ENCODE results near the gene NSUN7. TPM values are rescaled to one million over a fixed set of nuclear protein-coding genes. Genes with fewer than 3 reads are reported as not detected.

NSUN7 gene
- total RNA-seq, 1 donor from 2014 or later = 1.6 TPM

DNA sequence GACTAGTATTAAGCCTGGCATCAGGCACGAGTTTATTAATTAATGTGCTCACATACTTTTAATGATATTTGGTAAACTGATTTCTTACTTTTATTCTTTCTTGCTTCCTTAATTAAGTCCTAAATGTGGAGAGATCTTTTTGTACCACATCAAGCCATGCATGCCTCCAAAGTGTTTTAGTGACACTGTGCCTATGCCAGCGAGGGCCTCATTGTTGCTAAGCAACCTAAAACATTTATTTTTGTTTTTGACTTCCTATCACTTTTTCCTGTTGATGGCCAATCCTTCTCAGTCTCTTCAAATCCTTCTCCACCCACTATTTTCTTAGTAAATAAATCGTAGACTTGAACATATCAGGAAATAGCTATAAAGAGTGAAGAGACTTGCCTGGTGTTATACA is 5.5 kb upstream of the NSUN7 start:
- H3K4me3 Mint-ChIP-seq (ENCODE audit: unreplicated experiment) = no peak overlapping the region
- peaks cover 6% of the 10 kb centered on the region for H3K27me3 Mint-ChIP-seq (ENCODE audit: unreplicated experiment)
- peaks cover 3% of the 10 kb centered on the region for H3K4me1 Mint-ChIP-seq (ENCODE audit: unreplicated experiment)
- DNase-seq (ENCODE audit: extremely low spot score, unreplicated experiment) = no peak
- H3K36me3 Mint-ChIP-seq (ENCODE audit: unreplicated experiment) = no peaks in the 10 kb centered on the region
- no peaks in the 10 kb centered on the region for H3K9me3 Mint-ChIP-seq (ENCODE audit: unreplicated experiment)
- H3K27ac Mint-ChIP-seq (ENCODE audit: unreplicated experiment) = no peak overlapping the region
- TF ChIP-seq, protein P1, sequence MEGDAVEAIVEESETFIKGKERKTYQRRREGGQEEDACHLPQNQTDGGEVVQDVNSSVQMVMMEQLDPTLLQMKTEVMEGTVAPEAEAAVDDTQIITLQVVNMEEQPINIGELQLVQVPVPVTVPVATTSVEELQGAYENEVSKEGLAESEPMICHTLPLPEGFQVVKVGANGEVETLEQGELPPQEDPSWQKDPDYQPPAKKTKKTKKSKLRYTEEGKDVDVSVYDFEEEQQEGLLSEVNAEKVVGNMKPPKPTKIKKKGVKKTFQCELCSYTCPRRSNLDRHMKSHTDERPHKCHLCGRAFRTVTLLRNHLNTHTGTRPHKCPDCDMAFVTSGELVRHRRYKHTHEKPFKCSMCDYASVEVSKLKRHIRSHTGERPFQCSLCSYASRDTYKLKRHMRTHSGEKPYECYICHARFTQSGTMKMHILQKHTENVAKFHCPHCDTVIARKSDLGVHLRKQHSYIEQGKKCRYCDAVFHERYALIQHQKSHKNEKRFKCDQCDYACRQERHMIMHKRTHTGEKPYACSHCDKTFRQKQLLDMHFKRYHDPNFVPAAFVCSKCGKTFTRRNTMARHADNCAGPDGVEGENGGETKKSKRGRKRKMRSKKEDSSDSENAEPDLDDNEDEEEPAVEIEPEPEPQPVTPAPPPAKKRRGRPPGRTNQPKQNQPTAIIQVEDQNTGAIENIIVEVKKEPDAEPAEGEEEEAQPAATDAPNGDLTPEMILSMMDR (IDR thresholded peaks at IDR 0.05) = no peak

DNA sequence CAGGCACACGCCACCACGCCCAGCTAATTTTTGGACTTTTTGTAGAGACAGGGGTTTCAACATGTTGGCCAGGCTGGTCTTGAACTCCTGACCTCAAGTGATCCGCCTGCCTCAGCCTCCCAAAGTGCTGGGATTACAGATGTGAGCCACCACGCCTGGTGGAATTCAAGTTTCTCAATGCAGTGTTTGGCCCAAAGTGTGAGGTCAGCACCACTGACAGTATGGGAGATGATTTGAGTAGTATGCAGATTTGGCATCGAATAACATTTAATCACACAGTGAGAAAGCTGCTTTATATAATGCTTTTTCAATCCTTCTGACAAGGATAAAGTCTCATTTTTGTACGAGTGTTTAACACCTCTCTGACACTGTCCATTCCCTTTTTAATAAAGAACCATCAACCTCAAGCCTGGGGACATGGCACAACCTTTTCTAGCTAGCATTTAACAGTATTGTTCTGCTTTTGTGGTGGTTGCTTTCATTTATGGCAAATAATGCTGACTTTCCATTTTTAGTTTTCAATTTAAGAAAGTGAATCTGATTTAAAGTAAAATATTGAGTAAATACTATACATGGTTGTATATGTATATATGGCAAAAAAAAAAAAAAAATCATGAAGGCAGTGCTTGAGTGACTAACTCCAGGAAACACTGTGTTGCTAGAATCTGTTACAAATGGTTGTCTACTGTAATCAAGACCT is 4.3 kb upstream of the NSUN7 start:
- peaks cover 6% of the 10 kb centered on the region for H3K27me3 Mint-ChIP-seq (ENCODE audit: unreplicated experiment)
- DNase-seq (ENCODE audit: extremely low spot score, unreplicated experiment) = no peak
- H3K36me3 Mint-ChIP-seq (ENCODE audit: unreplicated experiment) = no peaks in the 10 kb centered on the region
- H3K4me3 Mint-ChIP-seq (ENCODE audit: unreplicated experiment) = no peak overlapping the region
- H3K4me1 Mint-ChIP-seq (ENCODE audit: unreplicated experiment) = peaks cover 5% of the 10 kb centered on the region
- no peak overlapping the region for H3K27ac Mint-ChIP-seq (ENCODE audit: unreplicated experiment)
- TF ChIP-seq, protein P1 (IDR thresholded peaks at IDR 0.05) = no peak
- H3K9me3 Mint-ChIP-seq (ENCODE audit: unreplicated experiment) = no peaks in the 10 kb centered on the region

DNA sequence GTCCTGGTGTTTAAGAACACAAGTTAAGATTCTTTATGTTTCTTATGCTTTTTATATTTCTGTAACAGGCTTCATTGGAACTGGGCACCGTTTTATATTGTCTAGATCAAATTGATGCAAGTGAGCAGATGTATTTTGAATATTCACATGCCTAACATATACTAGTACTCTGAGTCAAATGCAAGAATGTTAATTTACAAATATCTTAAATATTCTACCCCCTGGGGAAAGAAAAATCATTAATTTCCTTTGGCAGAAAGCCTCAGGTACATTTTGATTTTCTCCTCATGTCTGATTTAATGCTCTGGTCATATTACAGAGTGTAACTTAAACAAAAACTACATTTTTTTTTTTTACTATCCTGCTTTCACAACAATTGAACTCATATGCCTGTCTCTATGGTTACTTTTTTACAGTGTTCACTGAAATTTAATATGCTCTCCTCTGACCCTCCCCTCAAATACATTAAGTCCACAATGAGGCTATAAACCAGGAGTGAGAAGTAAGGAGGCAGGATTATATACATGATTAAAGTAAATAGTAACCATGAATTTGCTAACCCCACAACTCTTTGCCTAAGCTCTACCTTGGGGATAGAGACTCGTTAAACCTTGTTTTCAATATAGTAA is 2.4 kb upstream of the NSUN7 start:
- TF ChIP-seq, protein P1 (IDR thresholded peaks at IDR 0.05) = no peak
- H3K36me3 Mint-ChIP-seq (ENCODE audit: unreplicated experiment) = no peaks in the 10 kb centered on the region
- DNase-seq (ENCODE audit: extremely low spot score, unreplicated experiment) = no peak
- no peak overlapping the region for H3K27ac Mint-ChIP-seq (ENCODE audit: unreplicated experiment)
- peaks cover 14% of the 10 kb centered on the region for H3K4me1 Mint-ChIP-seq (ENCODE audit: unreplicated experiment)
- no peaks in the 10 kb centered on the region for H3K27me3 Mint-ChIP-seq (ENCODE audit: unreplicated experiment)
- H3K9me3 Mint-ChIP-seq (ENCODE audit: unreplicated experiment) = no peaks in the 10 kb centered on the region
- H3K4me3 Mint-ChIP-seq (ENCODE audit: unreplicated experiment) = no peak overlapping the region

DNA sequence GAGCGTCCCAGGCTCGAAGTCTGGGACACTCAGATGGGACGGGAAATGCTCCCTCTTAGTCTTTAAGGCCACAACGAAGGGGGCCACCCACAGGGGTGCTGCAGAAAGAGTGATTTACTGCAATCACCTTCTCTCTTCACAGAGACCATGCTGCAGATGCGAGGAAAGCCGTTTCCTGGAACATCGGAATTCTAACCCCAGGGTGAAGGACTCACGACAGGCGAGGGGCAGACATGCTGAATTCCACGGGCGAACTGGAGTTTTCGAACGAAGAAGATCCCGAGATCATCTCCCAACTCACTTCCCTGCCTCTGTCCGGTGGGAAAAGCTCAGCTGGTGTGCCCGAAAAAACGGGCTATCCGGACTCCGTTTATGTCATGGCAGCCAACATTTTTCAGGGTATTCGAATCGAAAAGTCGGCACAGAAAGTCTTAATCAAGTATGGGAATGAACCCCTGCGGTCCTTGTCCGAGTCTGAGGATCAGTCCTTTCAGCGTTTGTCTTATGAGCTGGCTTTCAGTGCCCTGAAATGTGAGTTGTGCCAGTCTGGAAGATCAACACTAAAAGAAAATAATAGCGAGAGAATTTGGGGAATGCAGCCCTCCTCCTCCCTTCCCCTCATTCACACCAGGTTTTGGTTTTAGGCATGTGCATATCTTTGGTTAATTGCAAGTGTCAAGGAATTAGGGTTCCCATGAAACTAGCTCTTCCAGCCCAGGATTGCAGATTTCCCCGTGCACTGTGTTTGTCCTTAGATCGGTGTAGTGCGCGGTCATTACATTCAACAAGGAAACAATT is 905 bp downstream of the NSUN7 start:
- Mint-ChIP-seq H3K4me3 (ENCODE audit: unreplicated experiment) (peak overlapping the region; percentile 77), H3K27ac (ENCODE audit: unreplicated experiment) (peak overlapping the region; percentile 69), H3K36me3 (ENCODE audit: unreplicated experiment) (no peaks in the 10 kb centered on the region), H3K9me3 (ENCODE audit: unreplicated experiment) (no peaks in the 10 kb centered on the region), H3K4me1 (ENCODE audit: unreplicated experiment) (peaks cover 14% of the 10 kb centered on the region), H3K27me3 (ENCODE audit: unreplicated experiment) (no peaks in the 10 kb centered on the region)
- DNase-seq (ENCODE audit: extremely low spot score, unreplicated experiment) = no peak
- TF ChIP-seq, protein P1 (IDR thresholded peaks at IDR 0.05) = no peak

DNA sequence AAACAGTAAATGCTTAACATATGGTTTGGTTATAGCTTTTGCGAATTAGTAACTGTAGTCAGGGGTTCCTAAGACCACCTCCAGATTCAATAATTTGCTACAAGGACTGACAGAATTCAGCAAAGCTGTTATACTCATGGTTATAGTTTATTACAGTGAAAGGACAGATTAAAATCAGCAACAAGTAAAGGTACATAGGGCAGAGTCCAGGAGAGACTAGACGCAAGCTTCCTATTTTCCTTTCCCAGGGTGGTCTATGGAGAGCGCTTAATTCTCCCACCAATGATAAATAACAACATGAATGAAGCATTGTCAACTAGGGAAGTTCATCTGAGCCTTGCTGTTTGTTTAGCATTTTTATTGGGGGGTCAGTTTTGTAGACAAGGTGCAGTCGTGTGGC is 5.9 kb downstream of the NSUN7 start:
- no peaks in the 10 kb centered on the region for H3K27me3 Mint-ChIP-seq (ENCODE audit: unreplicated experiment)
- TF ChIP-seq, protein P1 (IDR thresholded peaks at IDR 0.05) = no peak
- no peak overlapping the region for H3K4me3 Mint-ChIP-seq (ENCODE audit: unreplicated experiment)
- no peaks in the 10 kb centered on the region for H3K9me3 Mint-ChIP-seq (ENCODE audit: unreplicated experiment)
- peaks cover 7% of the 10 kb centered on the region for H3K4me1 Mint-ChIP-seq (ENCODE audit: unreplicated experiment)
- no peak for DNase-seq (ENCODE audit: extremely low spot score, unreplicated experiment)
- H3K36me3 Mint-ChIP-seq (ENCODE audit: unreplicated experiment) = no peaks in the 10 kb centered on the region
- no peak overlapping the region for H3K27ac Mint-ChIP-seq (ENCODE audit: unreplicated experiment)
